ENCODE results near the gene RASL11A. TPM values are rescaled to one million over a fixed set of nuclear protein-coding genes. Genes with fewer than 3 reads are reported as not detected.
A peak's percentile ranks its signal among the peaks of the same experiment; 100 is the strongest.

The RASL11A gene
- total RNA-seq, 1 donor from 2014 or later: 5.3 TPM

- Histone ChIP-seq H3K36me3 (peaks cover 4% of the 10 kb centered on the region), H3K9me3 (replicated peaks) (no peaks in the 10 kb centered on the region), H3K27ac (replicated peaks) (peak overlapping the region; percentile 49), H3K4me3 (no peak overlapping the region), H3K27me3 (ENCODE audit: low read depth) (peaks cover 5% of the 10 kb centered on the region), H3K4me1 (peaks cover 31% of the 10 kb centered on the region)
- intact Hi-C loops (cut with micrococcal nuclease): no loop called here
- no peak for DNase-seq
- no peak for TF ChIP-seq CTCF (IDR thresholded peaks at IDR 0.05; ENCODE audit: borderline replicate concordance)
These were observed 4.0 kb downstream of the RASL11A start for GRCh38 chr13:27274631-27275030.

- no peak overlapping the region for H3K4me3 ChIP-seq
- peaks cover 4% of the 10 kb centered on the region for H3K36me3 ChIP-seq
- peaks cover 5% of the 10 kb centered on the region for H3K27me3 ChIP-seq (ENCODE audit: low read depth)
- intact Hi-C loops (cut with micrococcal nuclease): no loop called here
- no peak for DNase-seq
- H3K27ac ChIP-seq (replicated peaks): peak overlapping the region; percentile 39
- no peaks in the 10 kb centered on the region for H3K9me3 ChIP-seq (replicated peaks)
- no peak for TF ChIP-seq CTCF (IDR thresholded peaks at IDR 0.05; ENCODE audit: borderline replicate concordance)
- H3K4me1 ChIP-seq: peaks cover 17% of the 10 kb centered on the region
These were observed 5.6 kb downstream of the RASL11A start for GRCh38 chr13:27276188-27276587.

GRCh38 chr13:27279506-27279905 lies 8.9 kb downstream of the RASL11A start:
- intact Hi-C loops (cut with micrococcal nuclease): no loop called here

GRCh38 chr13:27280009-27280656 lies 9.5 kb downstream of the RASL11A start:
- TF ChIP-seq CTCF (IDR thresholded peaks at IDR 0.05; ENCODE audit: borderline replicate concordance): no peak
- H3K4me1 ChIP-seq: no peaks in the 10 kb centered on the region
- H3K4me3 ChIP-seq: no peak overlapping the region
- intact Hi-C loops (cut with micrococcal nuclease): no loop called here
- H3K9me3 ChIP-seq (replicated peaks): no peaks in the 10 kb centered on the region
- H3K36me3 ChIP-seq: no peaks in the 10 kb centered on the region
- peaks cover 5% of the 10 kb centered on the region for H3K27me3 ChIP-seq (ENCODE audit: low read depth)
- H3K27ac ChIP-seq (replicated peaks): no peak overlapping the region
- no peak for DNase-seq

More at GRCh38 chr13:27279506-27279905, 8.9 kb downstream of the RASL11A start:
- no peak for DNase-seq
- TF ChIP-seq CTCF (IDR thresholded peaks at IDR 0.05; ENCODE audit: borderline replicate concordance): no peak
- peaks cover 5% of the 10 kb centered on the region for H3K27me3 ChIP-seq (ENCODE audit: low read depth)
- H3K4me1 ChIP-seq: no peaks in the 10 kb centered on the region
- no peak overlapping the region for H3K4me3 ChIP-seq
- no peaks in the 10 kb centered on the region for H3K36me3 ChIP-seq
- no peaks in the 10 kb centered on the region for H3K9me3 ChIP-seq (replicated peaks)
- no peak overlapping the region for H3K27ac ChIP-seq (replicated peaks)

GRCh38 chr13:27280841-27281240 lies 10.2 kb downstream of the RASL11A start:
- Histone ChIP-seq H3K36me3 (no peaks in the 10 kb centered on the region), H3K9me3 (replicated peaks) (no peaks in the 10 kb centered on the region), H3K4me1 (no peaks in the 10 kb centered on the region), H3K4me3 (no peak overlapping the region), H3K27me3 (ENCODE audit: low read depth) (peaks cover 5% of the 10 kb centered on the region), H3K27ac (replicated peaks) (no peak overlapping the region)
- intact Hi-C loops (cut with micrococcal nuclease): no loop called here
- DNase-seq: no peak
- TF ChIP-seq CTCF (IDR thresholded peaks at IDR 0.05; ENCODE audit: borderline replicate concordance): no peak
